ENCODE results near the gene DIAPH1.

The DIAPH1 gene

GRCh38 chr5:141478321-141478945, 140.4 kb downstream of the DIAPH1 start:
- H3K9me3 ChIP-seq (ENCODE audit: control insufficient read depth in 5 of 5, low read length in 5 of 5) = no peaks in the 10 kb centered on the region
- H3K36me3 ChIP-seq (ENCODE audit: control insufficient read depth in 5 of 5, insufficient read depth in 5 of 5, low read length in 5 of 5) = no peaks in the 10 kb centered on the region
- peaks cover 0 to 5% (median 2%) of the 10 kb centered on the region in 5 donors for H3K27me3 ChIP-seq (ENCODE audit: control insufficient read depth in 5 of 5, insufficient read depth in 4 of 5, low read length in 5 of 5)
- H3K9ac ChIP-seq (ENCODE audit: low read length in 5 of 5) = peak overlapping the region in 1 of 5 donors; percentile 23
- peak overlapping the region in 4 of 5 donors; percentile 37 to 97 (median 82) for H3K4me3 ChIP-seq (ENCODE audit: low read depth in 1 of 5, low read length in 5 of 5)
- no peak overlapping the region for H3K27ac ChIP-seq (ENCODE audit: low read depth, low read length)
- H3K4me1 ChIP-seq (ENCODE audit: control insufficient read depth in 5 of 5, insufficient read depth in 5 of 5, low read length in 5 of 5) = peaks cover 5 to 47% (median 40%) of the 10 kb centered on the region in 5 donors

- Histone ChIP-seq H3K9me3 (ENCODE audit: control insufficient read depth in 5 of 5, low read length in 5 of 5) (no peaks in the 10 kb centered on the region), H3K9ac (ENCODE audit: low read length in 5 of 5) (peak overlapping the region in 2 of 5 donors; percentile 23 to 36), H3K4me3 (ENCODE audit: low read depth in 1 of 5, low read length in 5 of 5) (peak overlapping the region; percentile 1 to 97 (median 84)), H3K27ac (ENCODE audit: low read depth, low read length) (no peak overlapping the region), H3K27me3 (ENCODE audit: control insufficient read depth in 5 of 5, insufficient read depth in 4 of 5, low read length in 5 of 5) (peaks cover 0 to 5% (median 2%) of the 10 kb centered on the region in 5 donors), H3K36me3 (ENCODE audit: control insufficient read depth in 5 of 5, insufficient read depth in 5 of 5, low read length in 5 of 5) (no peaks in the 10 kb centered on the region), H3K4me1 (ENCODE audit: control insufficient read depth in 5 of 5, insufficient read depth in 5 of 5, low read length in 5 of 5) (peaks cover 5 to 45% (median 40%) of the 10 kb centered on the region in 5 donors)
These were observed 141.0 kb downstream of the DIAPH1 start for GRCh38 chr5:141477815-141478214.

GRCh38 chr5:141477044-141477575, 141.7 kb downstream of the DIAPH1 start:
- H3K36me3 ChIP-seq (ENCODE audit: control insufficient read depth in 5 of 5, insufficient read depth in 5 of 5, low read length in 5 of 5) = no peaks in the 10 kb centered on the region
- H3K4me3 ChIP-seq (ENCODE audit: low read depth in 1 of 5, low read length in 5 of 5) = peak overlapping the region; percentile 80 to 97 (median 89)
- peaks cover 0 to 5% (median 2%) of the 10 kb centered on the region in 5 donors for H3K27me3 ChIP-seq (ENCODE audit: control insufficient read depth in 5 of 5, insufficient read depth in 4 of 5, low read length in 5 of 5)
- no peaks in the 10 kb centered on the region for H3K9me3 ChIP-seq (ENCODE audit: control insufficient read depth in 5 of 5, low read length in 5 of 5)
- peak overlapping the region in 3 of 5 donors; percentile 6 to 87 (median 26) for H3K9ac ChIP-seq (ENCODE audit: low read length in 5 of 5)
- peak overlapping the region; percentile 77 for H3K27ac ChIP-seq (ENCODE audit: low read depth, low read length)
- peaks cover 5 to 45% (median 40%) of the 10 kb centered on the region in 5 donors for H3K4me1 ChIP-seq (ENCODE audit: control insufficient read depth in 5 of 5, insufficient read depth in 5 of 5, low read length in 5 of 5)

- H3K27ac ChIP-seq (ENCODE audit: low read depth, low read length) = peak overlapping the region; percentile 77
- H3K27me3 ChIP-seq (ENCODE audit: control insufficient read depth in 5 of 5, insufficient read depth in 4 of 5, low read length in 5 of 5) = peaks cover 0 to 5% (median 2%) of the 10 kb centered on the region in 5 donors
- no peaks in the 10 kb centered on the region for H3K9me3 ChIP-seq (ENCODE audit: control insufficient read depth in 5 of 5, low read length in 5 of 5)
- H3K4me1 ChIP-seq (ENCODE audit: control insufficient read depth in 5 of 5, insufficient read depth in 5 of 5, low read length in 5 of 5) = peaks cover 5 to 45% (median 40%) of the 10 kb centered on the region in 5 donors
- peak overlapping the region; percentile 64 to 91 (median 78) for H3K9ac ChIP-seq (ENCODE audit: low read length in 5 of 5)
- peak overlapping the region; percentile 80 to 97 (median 89) for H3K4me3 ChIP-seq (ENCODE audit: low read depth in 1 of 5, low read length in 5 of 5)
- no peaks in the 10 kb centered on the region for H3K36me3 ChIP-seq (ENCODE audit: control insufficient read depth in 5 of 5, insufficient read depth in 5 of 5, low read length in 5 of 5)
These were observed 142.5 kb downstream of the DIAPH1 start for GRCh38 chr5:141476132-141476911.

- Histone ChIP-seq H3K36me3 (ENCODE audit: control insufficient read depth in 5 of 5, insufficient read depth in 5 of 5, low read length in 5 of 5) (no peaks in the 10 kb centered on the region), H3K27ac (ENCODE audit: low read depth, low read length) (peak within 1 kb of the TSS; percentile 77), H3K9me3 (ENCODE audit: control insufficient read depth in 5 of 5, low read length in 5 of 5) (no peaks in the 10 kb centered on the region), H3K27me3 (ENCODE audit: control insufficient read depth in 5 of 5, insufficient read depth in 4 of 5, low read length in 5 of 5) (peaks cover 0 to 5% (median 2%) of the 10 kb centered on the region in 5 donors), H3K9ac (ENCODE audit: low read length in 5 of 5) (peak within 1 kb of the TSS; percentile 64 to 91 (median 78)), H3K4me3 (ENCODE audit: low read depth in 1 of 5, low read length in 5 of 5) (peak within 1 kb of the TSS; percentile 80 to 97 (median 89)), H3K4me1 (ENCODE audit: control insufficient read depth in 5 of 5, insufficient read depth in 5 of 5, low read length in 5 of 5) (peaks cover 5 to 45% (median 40%) of the 10 kb centered on the region in 5 donors)
These were observed 143.1 kb downstream of the DIAPH1 start, which contains the start of gene PCDHGC3 for GRCh38 chr5:141475625-141476131. PCDHGC3 (plus strand) TSS chr5:141475966; CDS start chr5:141476117, 151 bp downstream.

- Histone ChIP-seq H3K27ac (ENCODE audit: low read depth, low read length) (no peak overlapping the region), H3K9me3 (ENCODE audit: control insufficient read depth in 5 of 5, low read length in 5 of 5) (no peaks in the 10 kb centered on the region), H3K4me3 (ENCODE audit: low read depth in 1 of 5, low read length in 5 of 5) (no peak overlapping the region), H3K4me1 (ENCODE audit: control insufficient read depth in 5 of 5, insufficient read depth in 5 of 5, low read length in 5 of 5) (no peaks in the 10 kb centered on the region), H3K36me3 (ENCODE audit: control insufficient read depth in 5 of 5, insufficient read depth in 5 of 5, low read length in 5 of 5) (peaks cover 0 to 2% (median 0%) of the 10 kb centered on the region in 5 donors), H3K9ac (ENCODE audit: low read length in 5 of 5) (no peak overlapping the region), H3K27me3 (ENCODE audit: control insufficient read depth in 5 of 5, insufficient read depth in 4 of 5, low read length in 5 of 5) (no peaks in the 10 kb centered on the region)
These were observed 153.4 kb downstream of the DIAPH1 start for GRCh38 chr5:141465351-141465750.
